ENCODE data around the gene OR4D6. TPM values are rescaled to one million over a fixed set of nuclear protein-coding genes. Genes with fewer than 3 reads are reported as not detected.

Gene OR4D6
- total RNA-seq, 1 donor from 2014 or later = not detected

DNA sequence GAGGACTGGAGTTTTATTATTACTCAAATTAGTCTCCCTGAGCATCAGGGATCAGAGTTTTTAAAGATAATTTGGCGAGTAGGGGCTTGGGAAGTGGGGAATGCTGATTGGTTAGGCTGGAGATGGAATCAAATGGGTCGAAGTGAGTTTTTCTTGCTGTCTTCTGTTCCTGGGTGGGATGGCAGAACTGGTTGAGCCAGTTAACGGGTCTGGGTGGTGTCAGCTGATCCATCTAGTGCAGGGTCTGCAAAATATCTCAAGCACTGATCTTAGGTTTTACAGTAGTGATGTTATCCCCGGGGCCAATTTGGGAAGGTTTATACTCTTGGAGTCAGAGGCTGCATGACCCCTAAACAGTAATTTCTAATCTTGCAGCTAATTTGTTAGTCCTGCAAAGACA is 31.6 kb upstream of the OR4D6 start:
- Histone ChIP-seq H3K27ac (no peak overlapping the region), H3K4me2 (no peak overlapping the region), H3K4me1 (peaks cover 35% of the 10 kb centered on the region), H4K20me1 (ENCODE audit: low read depth) (no peaks in the 10 kb centered on the region), H3F3A (ENCODE audit: low read depth) (peaks cover 18% of the 10 kb centered on the region), H3K79me2 (ENCODE audit: low read depth) (no peaks in the 10 kb centered on the region), H3K4me3 (no peak overlapping the region), H2AFZ (replicated peaks) (peak overlapping the region; percentile 66), H3K9ac (no peak overlapping the region), H3K27me3 (no peaks in the 10 kb centered on the region), H3K36me3 (no peaks in the 10 kb centered on the region), H3K9me3 (ENCODE audit: low read depth) (no peaks in the 10 kb centered on the region)
- no peak overlapping the region for H3K27ac Mint-ChIP-seq
- H3K36me3 Mint-ChIP-seq = peaks cover 2% of the 10 kb centered on the region
- peaks cover 23% of the 10 kb centered on the region for H3K4me1 Mint-ChIP-seq
- no peak for TF ChIP-seq EZH2phosphoT487 (IDR thresholded peaks at IDR 0.05)
- TF ChIP-seq EZH2 (IDR thresholded peaks at IDR 0.05) = no peak
- TF ChIP-seq, protein P1, sequence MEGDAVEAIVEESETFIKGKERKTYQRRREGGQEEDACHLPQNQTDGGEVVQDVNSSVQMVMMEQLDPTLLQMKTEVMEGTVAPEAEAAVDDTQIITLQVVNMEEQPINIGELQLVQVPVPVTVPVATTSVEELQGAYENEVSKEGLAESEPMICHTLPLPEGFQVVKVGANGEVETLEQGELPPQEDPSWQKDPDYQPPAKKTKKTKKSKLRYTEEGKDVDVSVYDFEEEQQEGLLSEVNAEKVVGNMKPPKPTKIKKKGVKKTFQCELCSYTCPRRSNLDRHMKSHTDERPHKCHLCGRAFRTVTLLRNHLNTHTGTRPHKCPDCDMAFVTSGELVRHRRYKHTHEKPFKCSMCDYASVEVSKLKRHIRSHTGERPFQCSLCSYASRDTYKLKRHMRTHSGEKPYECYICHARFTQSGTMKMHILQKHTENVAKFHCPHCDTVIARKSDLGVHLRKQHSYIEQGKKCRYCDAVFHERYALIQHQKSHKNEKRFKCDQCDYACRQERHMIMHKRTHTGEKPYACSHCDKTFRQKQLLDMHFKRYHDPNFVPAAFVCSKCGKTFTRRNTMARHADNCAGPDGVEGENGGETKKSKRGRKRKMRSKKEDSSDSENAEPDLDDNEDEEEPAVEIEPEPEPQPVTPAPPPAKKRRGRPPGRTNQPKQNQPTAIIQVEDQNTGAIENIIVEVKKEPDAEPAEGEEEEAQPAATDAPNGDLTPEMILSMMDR (IDR thresholded peaks at IDR 0.05) = no peak
- no peak overlapping the region for H3K4me3 Mint-ChIP-seq
- H3K9me3 Mint-ChIP-seq = peaks cover 10% of the 10 kb centered on the region
- DNase-seq (ENCODE audit: low spot score) = no peak
- H3K27me3 Mint-ChIP-seq (ENCODE audit: insufficient read depth, low read depth) = peaks cover 5% of the 10 kb centered on the region

DNA sequence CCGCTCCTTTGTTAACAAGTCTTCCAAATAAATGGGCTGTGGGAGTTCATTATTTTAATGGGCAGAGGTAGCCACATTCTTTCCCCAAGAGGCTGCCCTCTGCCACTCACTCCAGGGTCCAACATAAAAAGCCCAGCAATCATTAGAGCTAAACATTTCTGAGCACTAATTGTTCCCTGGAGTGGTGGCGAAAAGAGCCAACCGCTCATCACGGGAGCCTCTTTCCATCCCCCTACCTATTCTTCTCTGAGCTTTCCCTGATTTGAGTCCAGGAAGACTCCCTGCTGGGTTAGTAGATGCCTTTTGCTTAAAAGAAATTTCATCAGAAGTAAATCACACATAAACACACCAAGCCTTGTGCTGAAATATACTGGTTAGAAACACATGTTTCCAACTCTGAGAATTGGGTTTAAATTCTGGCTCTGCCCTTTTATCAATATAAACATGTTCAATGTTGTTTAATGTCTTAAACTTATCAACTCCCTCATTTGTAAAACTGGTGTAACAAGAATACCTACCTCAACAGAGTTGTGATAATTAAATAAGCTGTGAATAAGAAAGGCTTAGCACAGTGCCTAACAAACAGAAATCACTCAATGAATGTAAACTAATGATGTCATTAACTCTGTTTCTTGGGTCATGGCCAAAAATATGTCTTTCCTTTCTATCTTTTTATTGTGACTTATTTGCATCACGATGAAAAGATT is 30.2 kb upstream of the OR4D6 start, which contains the start of gene OR5A2:
OR5A2 (minus strand) TSS at position 53 of the 707 bp plus-strand sequence. CDS start 3,460 bp downstream, outside the sequence.
- Mint-ChIP-seq H3K27me3 (ENCODE audit: insufficient read depth, low read depth) (peaks cover 5% of the 10 kb centered on the region), H3K27ac (peak within 1 kb of the TSS; percentile 74), H3K4me3 (peak within 1 kb of the TSS; percentile 19), H3K36me3 (peaks cover 2% of the 10 kb centered on the region), H3K4me1 (peaks cover 23% of the 10 kb centered on the region), H3K9me3 (peaks cover 8% of the 10 kb centered on the region)
- peak; percentile 84 for DNase-seq (ENCODE audit: low spot score)
- Histone ChIP-seq H3F3A (ENCODE audit: low read depth) (peaks cover 18% of the 10 kb centered on the region), H3K9me3 (ENCODE audit: low read depth) (no peaks in the 10 kb centered on the region), H3K9ac (no peak within 1 kb of the TSS), H2AFZ (replicated peaks) (peak within 1 kb of the TSS; percentile 66), H3K4me2 (peak within 1 kb of the TSS; percentile 63), H3K4me3 (peak within 1 kb of the TSS; percentile 16), H3K36me3 (no peaks in the 10 kb centered on the region), H3K27ac (peak within 1 kb of the TSS; percentile 82), H3K4me1 (peaks cover 35% of the 10 kb centered on the region), H4K20me1 (ENCODE audit: low read depth) (no peaks in the 10 kb centered on the region), H3K79me2 (ENCODE audit: low read depth) (no peaks in the 10 kb centered on the region), H3K27me3 (no peaks in the 10 kb centered on the region)
- TF ChIP-seq EZH2phosphoT487 (IDR thresholded peaks at IDR 0.05) = no peak
- TF ChIP-seq EZH2 (IDR thresholded peaks at IDR 0.05) = no peak
- TF ChIP-seq, protein P1 (IDR thresholded peaks at IDR 0.05) = no peak

DNA sequence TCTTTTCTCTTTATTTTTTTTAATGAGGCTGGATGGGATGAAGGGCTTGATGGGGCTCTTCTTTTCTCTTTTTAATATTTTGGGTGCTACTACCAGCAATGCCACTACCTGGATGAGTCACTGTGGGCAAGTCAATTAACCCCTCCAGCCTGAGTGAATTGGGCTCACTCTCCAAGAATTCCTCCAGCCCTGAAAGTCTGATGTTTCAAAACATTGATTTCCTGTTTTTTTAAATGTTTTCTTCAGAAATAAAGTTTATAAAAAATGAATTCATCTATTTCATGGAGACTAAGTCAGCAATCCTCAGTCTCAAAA is 29.7 kb upstream of the OR4D6 start:
- Mint-ChIP-seq H3K4me3 (peak overlapping the region; percentile 19), H3K27me3 (ENCODE audit: insufficient read depth, low read depth) (peaks cover 5% of the 10 kb centered on the region), H3K4me1 (peaks cover 23% of the 10 kb centered on the region), H3K9me3 (peaks cover 8% of the 10 kb centered on the region), H3K36me3 (peaks cover 2% of the 10 kb centered on the region), H3K27ac (no peak overlapping the region)
- Histone ChIP-seq H3K4me1 (peaks cover 35% of the 10 kb centered on the region), H3K27ac (peak overlapping the region; percentile 82), H3K4me3 (peak overlapping the region; percentile 7), H3F3A (ENCODE audit: low read depth) (peaks cover 18% of the 10 kb centered on the region), H3K36me3 (no peaks in the 10 kb centered on the region), H2AFZ (replicated peaks) (no peak overlapping the region), H3K79me2 (ENCODE audit: low read depth) (no peaks in the 10 kb centered on the region), H3K27me3 (no peaks in the 10 kb centered on the region), H3K9ac (no peak overlapping the region), H4K20me1 (ENCODE audit: low read depth) (no peaks in the 10 kb centered on the region), H3K9me3 (ENCODE audit: low read depth) (no peaks in the 10 kb centered on the region), H3K4me2 (peak overlapping the region; percentile 63)
- TF ChIP-seq, protein P1 (IDR thresholded peaks at IDR 0.05) = no peak
- no peak for TF ChIP-seq EZH2 (IDR thresholded peaks at IDR 0.05)
- TF ChIP-seq EZH2phosphoT487 (IDR thresholded peaks at IDR 0.05) = no peak
- no peak for DNase-seq (ENCODE audit: low spot score)
